ENCODE measurements around the gene NPNT. TPM values are rescaled to one million over a fixed set of nuclear protein-coding genes. Genes with fewer than 3 reads are reported as not detected.

Gene NPNT
- total and polyA plus RNA-seq, 2 experiments from 2014 or later = not detected

GRCh38 chr4:105909787-105910281, 14.6 kb downstream of the NPNT start:
- peak; percentile 21 for DNase-seq
- Histone ChIP-seq H3K27ac (no peak overlapping the region), H2AFZ (no peak overlapping the region), H4K20me1 (ENCODE audit: insufficient read depth) (no peaks in the 10 kb centered on the region), H3K9me3 (ENCODE audit: low read depth) (no peaks in the 10 kb centered on the region), H3K9ac (no peak overlapping the region), H3F3A (ENCODE audit: insufficient read depth) (no peaks in the 10 kb centered on the region), H3K36me3 (ENCODE audit: low read depth) (no peaks in the 10 kb centered on the region), H3K79me2 (ENCODE audit: insufficient read depth) (no peaks in the 10 kb centered on the region), H3K27me3 (replicated peaks; ENCODE audit: insufficient read depth) (peaks cover 9% of the 10 kb centered on the region; the same call in 1 of the 2 replicates), H3K4me2 (ENCODE audit: unreplicated experiment) (no peak overlapping the region), H3K9me2 (ENCODE audit: insufficient read depth) (no peaks in the 10 kb centered on the region), H3K4me3 (no peak overlapping the region), H3K4me1 (ENCODE audit: insufficient read depth) (no peaks in the 10 kb centered on the region)
- in situ Hi-C loops (cut with MboI) = no loop called here
- no peak for TF ChIP-seq EZH2phosphoT487 (IDR thresholded peaks at IDR 0.05; ENCODE audit: insufficient read depth, low read depth)
- no peak for TF ChIP-seq EZH2 (IDR thresholded peaks at IDR 0.05; ENCODE audit: insufficient read depth, poor library complexity, severe bottlenecking)
- WGBS, 2 experiments (ENCODE audit: low coverage in 1 of 2, low lambda C conversion rate in 2 of 2, missing lambda C conversion rate in 2 of 2) = 0% methylated on average over 2 of the region's 2 CpGs

GRCh38 chr4:105911426-105911825, 16.2 kb downstream of the NPNT start:
- Histone ChIP-seq H3K36me3 (ENCODE audit: low read depth) (no peaks in the 10 kb centered on the region), H4K20me1 (ENCODE audit: insufficient read depth) (no peaks in the 10 kb centered on the region)

GRCh38 chr4:105912633-105913032, 17.4 kb downstream of the NPNT start:
- WGBS, 2 experiments (ENCODE audit: low coverage in 1 of 2, low lambda C conversion rate in 2 of 2, missing lambda C conversion rate in 2 of 2) = 55 to 61% methylated on average over 6 of the region's 6 CpGs
- in situ Hi-C loops (cut with MboI) = no loop called here
- H3K4me2 ChIP-seq (ENCODE audit: unreplicated experiment) = no peak overlapping the region

More at GRCh38 chr4:105911426-105911825, 16.2 kb downstream of the NPNT start:
- no peaks in the 10 kb centered on the region for H3K9me2 ChIP-seq (ENCODE audit: insufficient read depth)
- no peak overlapping the region for H2AFZ ChIP-seq
- H3K27ac ChIP-seq = no peak overlapping the region
- no peak for DNase-seq
- H3K79me2 ChIP-seq (ENCODE audit: insufficient read depth) = no peaks in the 10 kb centered on the region
- no peak overlapping the region for H3K4me2 ChIP-seq (ENCODE audit: unreplicated experiment)
- H3K27me3 ChIP-seq (replicated peaks; ENCODE audit: insufficient read depth) = no peaks in the 10 kb centered on the region; the same call in 1 of the 2 replicates
- no peak overlapping the region for H3K4me3 ChIP-seq
- no peaks in the 10 kb centered on the region for H3K9me3 ChIP-seq (ENCODE audit: low read depth)
- H3K9ac ChIP-seq = no peak overlapping the region
- no peaks in the 10 kb centered on the region for H3F3A ChIP-seq (ENCODE audit: insufficient read depth)
- H3K4me1 ChIP-seq (ENCODE audit: insufficient read depth) = no peaks in the 10 kb centered on the region
- no peak for TF ChIP-seq EZH2phosphoT487 (IDR thresholded peaks at IDR 0.05; ENCODE audit: insufficient read depth, low read depth)
- TF ChIP-seq EZH2 (IDR thresholded peaks at IDR 0.05; ENCODE audit: insufficient read depth, poor library complexity, severe bottlenecking) = no peak
- in situ Hi-C loops (cut with MboI) = no loop called here

GRCh38 chr4:105917171-105917685, 22.0 kb downstream of the NPNT start:
- DNase-seq = no peak
- TF ChIP-seq EZH2phosphoT487 (IDR thresholded peaks at IDR 0.05; ENCODE audit: insufficient read depth, low read depth) = no peak
- no peak for TF ChIP-seq EZH2 (IDR thresholded peaks at IDR 0.05; ENCODE audit: insufficient read depth, poor library complexity, severe bottlenecking)
- no peaks in the 10 kb centered on the region for H3K9me2 ChIP-seq (ENCODE audit: insufficient read depth)
- H3K9ac ChIP-seq = no peak overlapping the region
- H3K4me1 ChIP-seq (ENCODE audit: insufficient read depth) = no peaks in the 10 kb centered on the region
- 39 to 44% methylated on average over 3 of the region's 3 CpGs for WGBS, 2 experiments (ENCODE audit: low coverage in 1 of 2, low lambda C conversion rate in 2 of 2, missing lambda C conversion rate in 2 of 2)
- H3K36me3 ChIP-seq (ENCODE audit: low read depth) = no peaks in the 10 kb centered on the region
- no peak overlapping the region for H2AFZ ChIP-seq
- no peaks in the 10 kb centered on the region for H3K79me2 ChIP-seq (ENCODE audit: insufficient read depth)
- in situ Hi-C loops (cut with MboI) = no loop called here
- no peaks in the 10 kb centered on the region for H3F3A ChIP-seq (ENCODE audit: insufficient read depth)
- no peak overlapping the region for H3K4me2 ChIP-seq (ENCODE audit: unreplicated experiment)
- no peaks in the 10 kb centered on the region for H4K20me1 ChIP-seq (ENCODE audit: insufficient read depth)
- H3K27ac ChIP-seq = no peak overlapping the region
- no peaks in the 10 kb centered on the region for H3K27me3 ChIP-seq (replicated peaks; ENCODE audit: insufficient read depth)
- H3K9me3 ChIP-seq (ENCODE audit: low read depth) = no peaks in the 10 kb centered on the region
- no peak overlapping the region for H3K4me3 ChIP-seq

More at GRCh38 chr4:105912633-105913032, 17.4 kb downstream of the NPNT start:
- H2AFZ ChIP-seq = no peak overlapping the region
- H3K4me1 ChIP-seq (ENCODE audit: insufficient read depth) = no peaks in the 10 kb centered on the region
- DNase-seq = no peak
- no peaks in the 10 kb centered on the region for H3F3A ChIP-seq (ENCODE audit: insufficient read depth)
- no peak overlapping the region for H3K27ac ChIP-seq
- H3K9me3 ChIP-seq (ENCODE audit: low read depth) = no peaks in the 10 kb centered on the region
- no peaks in the 10 kb centered on the region; the same call in 1 of the 2 replicates for H3K27me3 ChIP-seq (replicated peaks; ENCODE audit: insufficient read depth)
- H3K79me2 ChIP-seq (ENCODE audit: insufficient read depth) = no peaks in the 10 kb centered on the region
- H3K36me3 ChIP-seq (ENCODE audit: low read depth) = no peaks in the 10 kb centered on the region
- no peak for TF ChIP-seq EZH2phosphoT487 (IDR thresholded peaks at IDR 0.05; ENCODE audit: insufficient read depth, low read depth)
- TF ChIP-seq EZH2 (IDR thresholded peaks at IDR 0.05; ENCODE audit: insufficient read depth, poor library complexity, severe bottlenecking) = no peak
- no peak overlapping the region for H3K9ac ChIP-seq
- no peaks in the 10 kb centered on the region for H3K9me2 ChIP-seq (ENCODE audit: insufficient read depth)
- no peaks in the 10 kb centered on the region for H4K20me1 ChIP-seq (ENCODE audit: insufficient read depth)
- no peak overlapping the region for H3K4me3 ChIP-seq

- Histone ChIP-seq H3K9me2 (ENCODE audit: insufficient read depth) (no peaks in the 10 kb centered on the region), H3K4me2 (ENCODE audit: unreplicated experiment) (no peak overlapping the region), H3F3A (ENCODE audit: insufficient read depth) (no peaks in the 10 kb centered on the region), H4K20me1 (ENCODE audit: insufficient read depth) (no peaks in the 10 kb centered on the region), H3K4me1 (ENCODE audit: insufficient read depth) (no peaks in the 10 kb centered on the region), H3K27ac (no peak overlapping the region), H2AFZ (no peak overlapping the region), H3K4me3 (no peak overlapping the region), H3K9ac (no peak overlapping the region), H3K27me3 (replicated peaks; ENCODE audit: insufficient read depth) (no peaks in the 10 kb centered on the region), H3K9me3 (ENCODE audit: low read depth) (no peaks in the 10 kb centered on the region), H3K36me3 (ENCODE audit: low read depth) (no peaks in the 10 kb centered on the region), H3K79me2 (ENCODE audit: insufficient read depth) (no peaks in the 10 kb centered on the region)
- TF ChIP-seq EZH2phosphoT487 (IDR thresholded peaks at IDR 0.05; ENCODE audit: insufficient read depth, low read depth) (no peak), EZH2 (IDR thresholded peaks at IDR 0.05; ENCODE audit: insufficient read depth, poor library complexity, severe bottlenecking) (no peak)
- in situ Hi-C loops (cut with MboI) = no loop called here
- no peak for DNase-seq
These were observed 26.0 kb downstream of the NPNT start for GRCh38 chr4:105921301-105921700.

Data from GM23248 (cell line).